Prostate gland (tissue), 2 donors: Measurements from ENCODE around the gene C17orf100.

ENCODE experiments used
- POLR2A ChIP-seq: fragments of 450-650 bp; IDR thresholded peaks from one replicate; pipeline ENCODE4 v1.6.1; 2016; ENCODE audit warnings: antibody characterized with exemption, mild to moderate bottlenecking
- TF ChIP-seq, protein P1 (sequence below), 4 experiments: fragments of 200-600 bp in 2 of 4; fragments of 450-650 bp in 2 of 4; sonication (generic) in 2 of 4; IDR thresholded peaks; 1 replicate in 3 of 4; 2 replicates in 1 of 4; pipeline ENCODE4 v1.5.1; 2016 to 2019; ENCODE audit warnings: antibody characterized with exemption in 4 of 4, mild to moderate bottlenecking in 2 of 4, moderate library complexity in 2 of 4

- no peak for TF ChIP-seq POLR2A
- TF ChIP-seq, protein P1, sequence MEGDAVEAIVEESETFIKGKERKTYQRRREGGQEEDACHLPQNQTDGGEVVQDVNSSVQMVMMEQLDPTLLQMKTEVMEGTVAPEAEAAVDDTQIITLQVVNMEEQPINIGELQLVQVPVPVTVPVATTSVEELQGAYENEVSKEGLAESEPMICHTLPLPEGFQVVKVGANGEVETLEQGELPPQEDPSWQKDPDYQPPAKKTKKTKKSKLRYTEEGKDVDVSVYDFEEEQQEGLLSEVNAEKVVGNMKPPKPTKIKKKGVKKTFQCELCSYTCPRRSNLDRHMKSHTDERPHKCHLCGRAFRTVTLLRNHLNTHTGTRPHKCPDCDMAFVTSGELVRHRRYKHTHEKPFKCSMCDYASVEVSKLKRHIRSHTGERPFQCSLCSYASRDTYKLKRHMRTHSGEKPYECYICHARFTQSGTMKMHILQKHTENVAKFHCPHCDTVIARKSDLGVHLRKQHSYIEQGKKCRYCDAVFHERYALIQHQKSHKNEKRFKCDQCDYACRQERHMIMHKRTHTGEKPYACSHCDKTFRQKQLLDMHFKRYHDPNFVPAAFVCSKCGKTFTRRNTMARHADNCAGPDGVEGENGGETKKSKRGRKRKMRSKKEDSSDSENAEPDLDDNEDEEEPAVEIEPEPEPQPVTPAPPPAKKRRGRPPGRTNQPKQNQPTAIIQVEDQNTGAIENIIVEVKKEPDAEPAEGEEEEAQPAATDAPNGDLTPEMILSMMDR (IDR thresholded peaks at IDR 0.05) = peak; percentile 57 to 89 (median 78)
Measured at GRCh38 chr17:6666077-6666521, 14.5 kb downstream of the C17orf100 start.
